Keratinocyte (primary cell): Measurements from ENCODE around the gene ESR2. TPM values are rescaled to one million over a fixed set of nuclear protein-coding genes. Genes with fewer than 3 reads are reported as not detected.
A peak's percentile ranks its signal among the peaks of the same experiment; 100 is the strongest.
"Not testable (repeated sequence)": the region's sequence is repeated elsewhere in the genome, so short reads cannot be mapped to it uniquely, and the experiment has no call there.

ENCODE experiments used
- DNase-seq: peaks from one replicate; pipeline ENCODE4 v3.0.0-alpha.2; 2011; ENCODE audit warnings: low read depth, missing footprints, low spot score
- FAIRE-seq: peaks from 2 replicates; lab custom pipeline; 2011; peaks lifted over from hg19 to GRCh38; lab: Jason Lieb, UNC
- H2AFZ ChIP-seq: 2 replicates; pipeline ENCODE4 v1.6.0; 2012; ENCODE audit warnings: low read length, control low read depth, inconsistent platforms; ENCODE audit not compliant: control insufficient read depth
- H3K27ac ChIP-seq: 2 replicates; pipeline ENCODE4 v1.5.1; 2011; ENCODE audit warnings: low read length; ENCODE audit not compliant: control insufficient read depth, insufficient read depth
- H3K27me3 ChIP-seq: 3 replicates; pipeline ENCODE4 v1.6.0; 2011; ENCODE audit warnings: low read length; ENCODE audit not compliant: control insufficient read depth, insufficient read depth; ENCODE audit errors: extremely low read depth
- H3K36me3 ChIP-seq, 2 experiments: 2 replicates in 1 of 2; 3 replicates in 1 of 2; pipeline ENCODE4 v1.5.1; 2011; ENCODE audit warnings: low read length in 2 of 2, mild to moderate bottlenecking in 1 of 2; ENCODE audit not compliant: control insufficient read depth in 2 of 2, insufficient read depth in 2 of 2; ENCODE audit errors: extremely low read depth in 1 of 2
- H3K4me1 ChIP-seq: 3 replicates; pipeline ENCODE4 v1.5.1; 2011; ENCODE audit warnings: low read length; ENCODE audit not compliant: control insufficient read depth, insufficient read depth; ENCODE audit errors: extremely low read depth
- H3K4me2 ChIP-seq: 3 replicates; pipeline ENCODE4 v1.6.0; 2011; ENCODE audit warnings: low read depth, low read length; ENCODE audit not compliant: control insufficient read depth, insufficient read depth; ENCODE audit errors: extremely low read depth
- H3K4me3 ChIP-seq, 3 experiments: fragments of 200-600 bp in 1 of 3; sonication (generic) in 1 of 3; 2 replicates in 2 of 3; 3 replicates in 1 of 3; pipeline ENCODE4 v1.5.1; 2011 to 2016; ENCODE audit warnings: low read length in 3 of 3, mild to moderate bottlenecking in 3 of 3, control low read depth in 2 of 3, inconsistent platforms in 1 of 3, low read depth in 1 of 3, mixed read lengths in 1 of 3, mixed run types in 1 of 3, moderate library complexity in 1 of 3; ENCODE audit not compliant: control insufficient read depth in 2 of 3, insufficient read depth in 2 of 3; ENCODE audit errors: extremely low read depth in 1 of 3
- H3K79me2 ChIP-seq: 2 replicates; pipeline ENCODE4 v1.6.0; 2012; ENCODE audit warnings: low read length; ENCODE audit not compliant: control insufficient read depth, insufficient read depth
- H3K9ac ChIP-seq: 3 replicates; pipeline ENCODE4 v1.6.0; 2011; ENCODE audit warnings: low read length; ENCODE audit not compliant: control insufficient read depth, insufficient read depth; ENCODE audit errors: extremely low read depth
- H3K9me1 ChIP-seq: 3 replicates; pipeline ENCODE4 v1.6.0; 2011; ENCODE audit warnings: low read length; ENCODE audit not compliant: control insufficient read depth, insufficient read depth; ENCODE audit errors: extremely low read depth
- H3K9me3 ChIP-seq: 2 replicates; pipeline ENCODE4 v1.5.1; 2012; ENCODE audit warnings: low read depth, low read length; ENCODE audit not compliant: control insufficient read depth
- H4K20me1 ChIP-seq: 3 replicates; pipeline ENCODE4 v1.6.0; 2011; ENCODE audit warnings: low read length; ENCODE audit not compliant: control insufficient read depth, insufficient read depth; ENCODE audit errors: extremely low read depth
- CTCF ChIP-seq, 3 experiments: IDR thresholded peaks in 1 of 3; conservative IDR thresholded peaks in 1 of 3; optimal IDR thresholded peaks in 1 of 3; 2 replicates in 2 of 3; 3 replicates in 1 of 3; pipeline versions ENCODE3 to v1.5.1; 2011; ENCODE audit warnings: low read length in 3 of 3, mild to moderate bottlenecking in 3 of 3, moderate library complexity in 2 of 3, control low read depth in 1 of 3, inconsistent platforms in 1 of 3; ENCODE audit not compliant: insufficient read depth in 2 of 3; ENCODE audit errors: extremely low read depth in 1 of 3
- EZH2 ChIP-seq: IDR thresholded peaks from one replicate; pipeline ENCODE4 v1.6.1; 2012; ENCODE audit warnings: inconsistent platforms, mild to moderate bottlenecking, low read length, moderate library complexity
- dilution Hi-C: fragments of 300-500 bp; cut with MboI; formaldehyde crosslinking; loops from one replicate; pipeline ENCODE4 v1.7.0; 2020; ENCODE audit warnings: low sequenced_read_pairs; ENCODE audit not compliant: extremely low pct_ligation_motif_present
- polyA plus RNA-seq, 5 experiments: library from polyadenylated mRNA; depleted of rRNA in 3 of 5; stranded (reverse) in 3 of 5; stranded (forward) in 1 of 5; unstranded in 1 of 5; fragments of >200 nt; gene quantifications; 1 replicate in 1 of 5; 2 replicates in 3 of 5; 3 replicates in 1 of 5; pipeline versions ENCODE4 v1.2.1 to v1.2.3, GENCODE V29; 2011 to 2012; ENCODE audit warnings: missing spikeins in 2 of 5, low read depth in 1 of 5, low replicate concordance in 1 of 5

ESR2 gene
- polyA plus RNA-seq, 1 donor (not counting 4 experiments of a cell fraction or from before 2014, with no cell fraction given), result 0.03 TPM

- H3K79me2 ChIP-seq, result no peaks in the 10 kb centered on the region
- peak overlapping the region; percentile 50 for H3K4me2 ChIP-seq
- H3K9me1 ChIP-seq, result no peaks in the 10 kb centered on the region
- no peak overlapping the region for H3K4me3 ChIP-seq
- H3K9me3 ChIP-seq, result no peaks in the 10 kb centered on the region
- no peaks in the 10 kb centered on the region for H3K27me3 ChIP-seq
- no peak overlapping the region for H3K9ac ChIP-seq
- peaks cover 12% of the 10 kb centered on the region for H3K4me1 ChIP-seq
- peak; percentile 7 for DNase-seq
- peak overlapping the region; percentile 3 for H2AFZ ChIP-seq
- TF ChIP-seq EZH2 (no peak), CTCF (optimal IDR thresholded peaks at IDR 0.05 in 1 of 3, IDR thresholded peaks at IDR 0.05 in 1 of 3, conservative IDR thresholded peaks at IDR 0.05 in 1 of 3; ENCODE audit: extremely low read depth in 1 of 3, insufficient read depth in 2 of 3, low read length in 3 of 3) (no peak)
- peak; percentile 59 for FAIRE-seq
- dilution Hi-C loops, result no loop called here
- H3K27ac ChIP-seq, result peak overlapping the region; percentile 36
- peaks cover 16 to 27% of the 10 kb centered on the region in 2 experiments for H3K36me3 ChIP-seq
- no peaks in the 10 kb centered on the region for H4K20me1 ChIP-seq
Measured at GRCh38 chr14:64213086-64213485, 81.1 kb downstream of the ESR2 start.

GRCh38 chr14:64212666-64213065 is 81.5 kb downstream of the ESR2 start:
- no peak overlapping the region for H3K4me3 ChIP-seq
- H3K27me3 ChIP-seq, result no peaks in the 10 kb centered on the region
- DNase-seq (no peak), FAIRE-seq (no peak)
- no peaks in the 10 kb centered on the region for H3K9me3 ChIP-seq
- no peak for TF ChIP-seq CTCF (optimal IDR thresholded peaks at IDR 0.05 in 1 of 3, IDR thresholded peaks at IDR 0.05 in 1 of 3, conservative IDR thresholded peaks at IDR 0.05 in 1 of 3; ENCODE audit: extremely low read depth in 1 of 3, insufficient read depth in 2 of 3, low read length in 3 of 3)
- TF ChIP-seq EZH2, result no peak
- peaks cover 16 to 27% of the 10 kb centered on the region in 2 experiments for H3K36me3 ChIP-seq
- H3K9ac ChIP-seq, result no peak overlapping the region
- H2AFZ ChIP-seq, result no peak overlapping the region
- H3K79me2 ChIP-seq, result no peaks in the 10 kb centered on the region
- H4K20me1 ChIP-seq, result no peaks in the 10 kb centered on the region
- H3K27ac ChIP-seq, result peak overlapping the region; percentile 36
- peak overlapping the region; percentile 50 for H3K4me2 ChIP-seq
- dilution Hi-C loops, result no loop called here
- H3K4me1 ChIP-seq, result peaks cover 12% of the 10 kb centered on the region
- no peaks in the 10 kb centered on the region for H3K9me1 ChIP-seq

- H4K20me1 ChIP-seq, H3K9me3 ChIP-seq, H3K4me2 ChIP-seq, H2AFZ ChIP-seq, dilution Hi-C loops, H3K27me3 ChIP-seq, DNase-seq, H3K27ac ChIP-seq, H3K4me3 ChIP-seq, FAIRE-seq, H3K9ac ChIP-seq, H3K79me2 ChIP-seq, H3K9me1 ChIP-seq: not testable (repeated sequence)
- Histone ChIP-seq H3K36me3 (peaks cover 15 to 25% of the 10 kb centered on the region in 2 experiments), H3K4me1 (peaks cover 12% of the 10 kb centered on the region)
Measured at GRCh38 chr14:64210912-64211311, 83.3 kb downstream of the ESR2 start.
